WI38 (cell line): Measurements from ENCODE around the gene WNT3.

Experiments used
- H3K4me3 ChIP-seq: 2 replicates; pipeline ENCODE4 v1.5.1; 2011; ENCODE audit warnings: low read depth, mild to moderate bottlenecking, control low read depth, low read length
- TF ChIP-seq, protein P1 (sequence below): IDR thresholded peaks from 2 replicates; pipeline ENCODE4 v1.5.1; 2012; ENCODE audit warnings: low read depth, mild to moderate bottlenecking, control low read depth, low read length

Gene WNT3

DNA sequence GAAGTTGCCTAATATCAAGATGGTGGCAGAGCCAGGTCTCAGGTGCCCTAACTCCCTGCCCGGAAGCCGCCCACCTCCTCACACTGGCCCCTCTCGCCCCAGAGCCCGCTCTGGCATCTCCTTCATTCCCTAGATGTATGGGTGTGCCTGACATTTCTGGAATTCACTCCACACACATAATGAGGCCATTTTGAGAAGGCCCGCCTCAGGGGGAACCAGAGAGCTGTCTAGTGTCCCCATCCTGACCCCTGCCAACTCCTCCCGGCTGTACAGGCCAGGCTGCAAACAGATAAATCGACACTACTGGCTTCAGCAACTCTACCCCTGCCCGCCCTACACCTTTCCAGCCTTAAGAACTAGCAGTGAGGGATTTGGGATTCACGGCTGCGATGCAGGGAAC is 7.7 kb downstream of the WNT3 start:
- H3K4me3 ChIP-seq = no peak overlapping the region
- TF ChIP-seq, protein P1, sequence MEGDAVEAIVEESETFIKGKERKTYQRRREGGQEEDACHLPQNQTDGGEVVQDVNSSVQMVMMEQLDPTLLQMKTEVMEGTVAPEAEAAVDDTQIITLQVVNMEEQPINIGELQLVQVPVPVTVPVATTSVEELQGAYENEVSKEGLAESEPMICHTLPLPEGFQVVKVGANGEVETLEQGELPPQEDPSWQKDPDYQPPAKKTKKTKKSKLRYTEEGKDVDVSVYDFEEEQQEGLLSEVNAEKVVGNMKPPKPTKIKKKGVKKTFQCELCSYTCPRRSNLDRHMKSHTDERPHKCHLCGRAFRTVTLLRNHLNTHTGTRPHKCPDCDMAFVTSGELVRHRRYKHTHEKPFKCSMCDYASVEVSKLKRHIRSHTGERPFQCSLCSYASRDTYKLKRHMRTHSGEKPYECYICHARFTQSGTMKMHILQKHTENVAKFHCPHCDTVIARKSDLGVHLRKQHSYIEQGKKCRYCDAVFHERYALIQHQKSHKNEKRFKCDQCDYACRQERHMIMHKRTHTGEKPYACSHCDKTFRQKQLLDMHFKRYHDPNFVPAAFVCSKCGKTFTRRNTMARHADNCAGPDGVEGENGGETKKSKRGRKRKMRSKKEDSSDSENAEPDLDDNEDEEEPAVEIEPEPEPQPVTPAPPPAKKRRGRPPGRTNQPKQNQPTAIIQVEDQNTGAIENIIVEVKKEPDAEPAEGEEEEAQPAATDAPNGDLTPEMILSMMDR = no peak

DNA sequence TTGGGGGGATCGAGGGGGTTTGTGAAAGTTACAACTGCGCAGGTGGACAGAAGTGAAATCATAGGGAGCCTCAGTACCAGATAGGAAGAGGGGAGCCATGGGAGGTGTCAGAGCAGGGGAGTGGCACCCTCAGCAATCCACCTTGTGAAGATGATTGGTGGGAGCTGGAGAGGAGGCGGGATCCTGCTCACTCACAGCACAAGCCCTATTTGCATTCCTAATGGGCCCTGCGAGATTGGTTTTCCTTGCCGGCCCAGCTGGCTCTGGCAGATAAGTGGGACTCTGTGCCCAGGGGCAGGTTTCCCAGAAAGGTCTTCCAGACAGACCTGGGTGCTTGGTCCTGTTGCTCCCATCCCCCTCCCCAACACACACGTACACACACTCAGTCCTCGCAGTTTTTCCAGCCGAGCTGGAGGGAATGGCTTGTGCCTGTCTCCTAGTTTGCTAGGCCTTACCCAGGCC is 9.4 kb downstream of the WNT3 start:
- H3K4me3 ChIP-seq = no peak overlapping the region
- TF ChIP-seq, protein P1 = no peak

DNA sequence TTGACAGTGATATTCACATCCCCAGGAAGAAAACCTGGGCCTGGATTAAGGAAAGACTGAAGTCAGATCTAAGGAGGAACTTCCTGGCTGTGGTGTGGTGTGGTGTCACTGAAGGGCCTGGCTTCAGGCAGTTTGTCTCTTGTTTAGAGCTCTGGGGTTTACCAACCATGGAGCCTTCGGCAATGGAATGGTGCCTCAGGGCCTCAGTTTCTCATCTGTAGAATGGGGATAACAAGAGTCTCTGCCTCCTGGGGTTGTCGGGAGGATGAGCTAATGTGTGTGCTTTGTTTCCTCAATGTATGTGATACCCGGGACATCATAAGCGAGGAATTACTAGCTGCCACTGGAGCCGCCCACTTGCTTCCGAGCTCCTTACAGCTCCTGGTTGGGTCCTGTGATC is 12.7 kb downstream of the WNT3 start:
- TF ChIP-seq, protein P1 = no peak
- no peak overlapping the region for H3K4me3 ChIP-seq

DNA sequence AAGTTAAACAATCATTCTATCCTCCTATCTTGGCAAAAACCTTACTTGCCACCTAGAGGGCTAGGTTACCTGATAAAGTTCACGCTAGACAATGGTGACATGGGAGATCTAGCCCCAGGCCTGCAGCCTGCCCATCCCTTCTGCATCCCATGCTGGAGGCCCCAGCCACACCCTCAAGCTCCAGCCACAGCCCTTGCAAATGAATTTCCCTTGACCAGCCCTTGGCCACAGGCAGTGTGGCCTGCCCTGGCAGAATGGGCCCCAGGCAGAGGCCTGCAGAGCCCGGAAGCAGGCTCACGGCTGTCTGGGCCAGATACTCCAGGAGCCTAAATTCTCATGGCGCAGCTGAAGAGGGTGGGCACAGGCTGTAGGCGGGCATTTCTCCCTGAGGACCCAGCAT is 14.9 kb downstream of the WNT3 start:
- no peak overlapping the region for H3K4me3 ChIP-seq
- TF ChIP-seq, protein P1 = no peak

DNA sequence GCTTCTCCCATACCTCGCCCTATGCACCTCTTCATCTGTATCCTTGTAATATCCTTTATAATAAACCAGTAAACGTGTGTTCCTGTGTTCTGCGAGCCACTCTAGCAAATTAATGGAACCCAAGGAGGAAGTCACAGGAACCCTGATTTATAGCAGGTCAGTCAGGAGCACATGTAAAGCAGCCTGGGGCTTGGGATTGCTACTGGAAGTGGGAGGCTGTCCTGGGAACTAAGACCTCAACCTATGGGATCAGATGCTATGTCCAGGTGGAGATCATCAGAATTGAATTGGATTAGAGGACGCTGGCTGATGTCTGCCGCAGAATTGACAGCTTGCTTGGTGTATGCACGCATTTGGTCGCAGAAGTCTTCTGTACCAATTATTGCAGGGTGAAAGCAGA is 15.7 kb downstream of the WNT3 start:
- TF ChIP-seq, protein P1 = no peak
- H3K4me3 ChIP-seq = no peak overlapping the region

DNA sequence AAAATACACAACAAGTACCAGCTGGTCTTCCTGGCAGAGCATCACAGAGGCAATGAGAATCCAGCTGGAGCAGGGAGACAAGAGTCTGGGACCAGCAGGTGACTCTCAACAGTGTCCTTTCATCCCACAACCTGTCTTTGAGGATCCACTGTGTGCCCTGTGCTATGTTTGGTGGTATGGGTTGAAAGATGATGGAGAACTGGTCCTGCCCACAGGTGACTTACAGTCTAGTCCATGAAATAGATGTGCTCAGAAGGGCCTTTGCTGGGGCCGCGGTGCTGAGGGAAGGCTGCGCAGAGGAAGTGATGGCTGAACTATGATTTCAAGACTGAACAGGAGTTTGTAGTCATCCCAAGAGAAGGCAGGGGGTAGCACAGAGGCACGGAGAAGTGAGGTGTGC is 17.9 kb downstream of the WNT3 start:
- TF ChIP-seq, protein P1 = no peak
- H3K4me3 ChIP-seq = no peak overlapping the region

DNA sequence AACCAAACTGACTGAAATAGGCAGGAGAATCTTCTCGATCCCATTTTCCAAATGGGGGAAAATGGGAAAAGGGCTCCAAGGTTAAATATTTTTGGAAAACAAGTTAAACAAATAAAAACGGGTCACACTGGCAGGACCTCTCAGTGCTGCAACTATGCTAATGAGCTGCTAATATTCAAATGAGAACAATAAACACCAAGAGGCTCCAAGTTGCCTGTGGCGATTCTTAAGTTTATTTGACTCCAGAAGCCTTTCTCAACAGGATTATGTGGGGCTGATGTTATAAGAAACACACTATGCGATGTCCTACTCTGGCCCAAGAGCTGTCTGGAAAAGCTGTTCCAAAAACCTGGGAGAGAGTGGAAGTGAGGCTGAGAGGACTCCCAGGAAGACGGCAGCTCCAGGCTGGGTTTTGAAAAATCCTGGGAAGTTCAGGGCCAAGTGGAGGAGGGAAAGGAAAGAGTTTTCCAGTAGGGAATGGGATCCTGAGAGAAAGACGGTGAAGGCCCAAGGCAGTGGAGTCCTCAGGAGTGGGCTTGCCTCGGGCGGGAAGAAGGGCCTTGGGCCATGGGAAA is 21.4 kb downstream of the WNT3 start:
- no peak overlapping the region for H3K4me3 ChIP-seq
- TF ChIP-seq, protein P1 = no peak
